HK-2 (cell line): ENCODE results near the gene SC5D.

Experiments
- DNase-seq: peaks from one replicate; pipeline ENCODE4 v3.0.0-alpha.2; 2018; ENCODE audit not compliant: unreplicated experiment

SC5D gene

GRCh38 chr11:121292495-121293287 lies at the start of gene SC5D:
Gene SC5D (plus strand): TSS chr11:121292771. CDS start chr11:121303376, 10,605 bp downstream.
- DNase-seq: peak; percentile 83

- no peak for DNase-seq
These were observed 47.7 kb upstream of the SC5D start for GRCh38 chr11:121244884-121245283.

- no peak for DNase-seq
These were observed 46.4 kb upstream of the SC5D start for GRCh38 chr11:121246021-121246768.

- DNase-seq: no peak
These were observed 45.9 kb upstream of the SC5D start for GRCh38 chr11:121246769-121247035.

GRCh38 chr11:121248496-121248895 lies 44.1 kb upstream of the SC5D start:
- DNase-seq: no peak

GRCh38 chr11:121249039-121249663 lies 43.4 kb upstream of the SC5D start:
- DNase-seq: no peak

GRCh38 chr11:121250843-121251242 lies 41.7 kb upstream of the SC5D start:
- DNase-seq: no peak

GRCh38 chr11:121253951-121254350 lies 38.6 kb upstream of the SC5D start:
- DNase-seq: no peak

- no peak for DNase-seq
These were observed 37.8 kb upstream of the SC5D start for GRCh38 chr11:121254756-121255155.

GRCh38 chr11:121255473-121256125 lies 37.0 kb upstream of the SC5D start:
- DNase-seq: no peak

GRCh38 chr11:121257289-121257688 lies 35.3 kb upstream of the SC5D start:
- DNase-seq: no peak

- DNase-seq: no peak
These were observed 34.6 kb upstream of the SC5D start for GRCh38 chr11:121257976-121258375.

GRCh38 chr11:121265586-121265985 lies 27.0 kb upstream of the SC5D start:
- DNase-seq: no peak

- DNase-seq: no peak
These were observed 24.0 kb upstream of the SC5D start for GRCh38 chr11:121268581-121268980.

- no peak for DNase-seq
These were observed 22.4 kb upstream of the SC5D start for GRCh38 chr11:121270001-121270678.

- no peak for DNase-seq
These were observed 18.1 kb upstream of the SC5D start for GRCh38 chr11:121274332-121274991.

GRCh38 chr11:121281698-121282097 lies 10.9 kb upstream of the SC5D start:
- DNase-seq: no peak

GRCh38 chr11:121282386-121282785 lies 10.2 kb upstream of the SC5D start:
- DNase-seq: no peak

- no peak for DNase-seq
These were observed 9.6 kb upstream of the SC5D start for GRCh38 chr11:121282886-121283502.

GRCh38 chr11:121291319-121291718 lies 1.3 kb upstream of the SC5D start:
- no peak for DNase-seq
